IPS DF 6.9 (cell line): Measurements from ENCODE around the gene CDK5RAP2.

Source experiments
- DNase-seq: peaks from one replicate; pipeline ENCODE4 v3.0.0-alpha.2; 2013; ENCODE audit warnings: low read depth, low spot score
- H3K27ac ChIP-seq: one replicate; pipeline ENCODE4 v1.5.1; 2013; ENCODE audit warnings: low read length, control low read depth
- H3K27me3 ChIP-seq: 2 replicates; pipeline ENCODE4 v1.6.1; 2013; ENCODE audit warnings: mild to moderate bottlenecking, low read length; ENCODE audit not compliant: control insufficient read depth, insufficient read depth
- H3K36me3 ChIP-seq: 2 replicates; pipeline ENCODE4 v1.6.1; 2013; ENCODE audit warnings: low read length; ENCODE audit not compliant: control insufficient read depth, insufficient read depth
- H3K4me1 ChIP-seq: 2 replicates; pipeline ENCODE4 v1.6.1; 2013; ENCODE audit warnings: low read length; ENCODE audit not compliant: control insufficient read depth, insufficient read depth
- H3K4me3 ChIP-seq: 2 replicates; pipeline ENCODE4 v1.5.1; 2013; ENCODE audit warnings: mild to moderate bottlenecking, low read length
- H3K9me3 ChIP-seq: 2 replicates; pipeline ENCODE4 v1.6.1; 2013; ENCODE audit warnings: low read length, inconsistent platforms; ENCODE audit not compliant: control insufficient read depth, insufficient read depth
- WGBS: extraction: QIAGEN DNeasy Blood & Tissue Kit; methylation state at CpG from one replicate; pipeline ENCODE4 v1.1.7; 2013; ENCODE audit warnings: mixed read lengths, missing lambda C conversion rate; ENCODE audit not compliant: insufficient read length, insufficient coverage; 5-methylcytosine and 5-hydroxymethylcytosine counted together

CDK5RAP2 gene

GRCh38 chr9:120545701-120546550 is 34.0 kb downstream of the CDK5RAP2 start:
- DNase-seq: no peak
- no peak overlapping the region for H3K27ac ChIP-seq
- no CpG with 5 or more reads among the region's 6 CpGs for WGBS
- H3K4me3 ChIP-seq: no peak overlapping the region
- H3K9me3 ChIP-seq: no peaks in the 10 kb centered on the region
- H3K27me3 ChIP-seq: no peaks in the 10 kb centered on the region
- no peaks in the 10 kb centered on the region for H3K4me1 ChIP-seq
- peaks cover 12% of the 10 kb centered on the region for H3K36me3 ChIP-seq

GRCh38 chr9:120544441-120544840 is 35.5 kb downstream of the CDK5RAP2 start:
- DNase-seq: no peak
- no peak overlapping the region for H3K27ac ChIP-seq
- no peaks in the 10 kb centered on the region for H3K27me3 ChIP-seq
- no peaks in the 10 kb centered on the region for H3K9me3 ChIP-seq
- no peak overlapping the region for H3K4me3 ChIP-seq
- peaks cover 11% of the 10 kb centered on the region for H3K36me3 ChIP-seq
- no CpG with 5 or more reads among the region's 1 CpG for WGBS
- H3K4me1 ChIP-seq: no peaks in the 10 kb centered on the region

- DNase-seq: no peak
- Histone ChIP-seq H3K9me3 (no peaks in the 10 kb centered on the region), H3K36me3 (peaks cover 7% of the 10 kb centered on the region), H3K27me3 (no peaks in the 10 kb centered on the region), H3K4me1 (no peaks in the 10 kb centered on the region), H3K4me3 (no peak overlapping the region), H3K27ac (no peak overlapping the region)
- no CpG with 5 or more reads among the region's 7 CpGs for WGBS
Measured at GRCh38 chr9:120542701-120543490, 37.1 kb downstream of the CDK5RAP2 start.

GRCh38 chr9:120541921-120542320 is 38.0 kb downstream of the CDK5RAP2 start:
- H3K36me3 ChIP-seq: peaks cover 7% of the 10 kb centered on the region
- DNase-seq: no peak
- H3K27ac ChIP-seq: no peak overlapping the region
- no peaks in the 10 kb centered on the region for H3K4me1 ChIP-seq
- H3K27me3 ChIP-seq: no peaks in the 10 kb centered on the region
- no peaks in the 10 kb centered on the region for H3K9me3 ChIP-seq
- H3K4me3 ChIP-seq: no peak overlapping the region
- WGBS: no CpG with 5 or more reads among the region's 2 CpGs

- no peak for DNase-seq
- H3K9me3 ChIP-seq: no peaks in the 10 kb centered on the region
- no CpG with 5 or more reads among the region's 9 CpGs for WGBS
- H3K27ac ChIP-seq: no peak overlapping the region
- H3K4me3 ChIP-seq: no peak overlapping the region
- H3K4me1 ChIP-seq: no peaks in the 10 kb centered on the region
- H3K27me3 ChIP-seq: no peaks in the 10 kb centered on the region
- H3K36me3 ChIP-seq: peaks cover 10% of the 10 kb centered on the region
Measured at GRCh38 chr9:120539951-120540350, 40.0 kb downstream of the CDK5RAP2 start.

GRCh38 chr9:120538339-120538738 is 41.6 kb downstream of the CDK5RAP2 start:
- Histone ChIP-seq H3K27ac (no peak overlapping the region), H3K36me3 (peaks cover 3% of the 10 kb centered on the region; the same call in 1 of the 2 replicates)
- no CpG with 5 or more reads among the region's 3 CpGs for WGBS

GRCh38 chr9:120536949-120537640 is 42.9 kb downstream of the CDK5RAP2 start:
- no peak overlapping the region for H3K27ac ChIP-seq
- DNase-seq: no peak
- H3K9me3 ChIP-seq: no peaks in the 10 kb centered on the region
- no CpG with 5 or more reads among the region's 5 CpGs for WGBS
- no peak overlapping the region for H3K4me3 ChIP-seq
- H3K27me3 ChIP-seq: no peaks in the 10 kb centered on the region
- no peaks in the 10 kb centered on the region for H3K4me1 ChIP-seq
- peaks cover 3% of the 10 kb centered on the region; the same call in 1 of the 2 replicates for H3K36me3 ChIP-seq

More at GRCh38 chr9:120538339-120538738, 41.6 kb downstream of the CDK5RAP2 start:
- Histone ChIP-seq H3K9me3 (no peaks in the 10 kb centered on the region), H3K4me3 (no peak overlapping the region), H3K27me3 (no peaks in the 10 kb centered on the region), H3K4me1 (no peaks in the 10 kb centered on the region)
- DNase-seq: no peak

- H3K4me1 ChIP-seq: no peaks in the 10 kb centered on the region
- H3K27me3 ChIP-seq: no peaks in the 10 kb centered on the region
- no CpG with 5 or more reads among the region's 6 CpGs for WGBS
- DNase-seq: no peak
- H3K4me3 ChIP-seq: no peak overlapping the region
- H3K27ac ChIP-seq: no peak overlapping the region
- H3K9me3 ChIP-seq: no peaks in the 10 kb centered on the region
- H3K36me3 ChIP-seq: peaks cover 3% of the 10 kb centered on the region; the same call in 1 of the 2 replicates
Measured at GRCh38 chr9:120536094-120536493, 43.9 kb downstream of the CDK5RAP2 start.

- no peak for DNase-seq
- H3K9me3 ChIP-seq: no peaks in the 10 kb centered on the region
- H3K36me3 ChIP-seq: peaks cover 5% of the 10 kb centered on the region; the same call in 1 of the 2 replicates
- WGBS: no CpG with 5 or more reads among the region's 2 CpGs
- no peak overlapping the region for H3K4me3 ChIP-seq
- H3K27ac ChIP-seq: no peak overlapping the region
- no peaks in the 10 kb centered on the region for H3K27me3 ChIP-seq
- H3K4me1 ChIP-seq: peaks cover 1% of the 10 kb centered on the region; the same call in 1 of the 2 replicates
Measured at GRCh38 chr9:120534266-120534665, 45.7 kb downstream of the CDK5RAP2 start.

- no peak for DNase-seq
- WGBS: no CpG with 5 or more reads among the region's 10 CpGs
- H3K27ac ChIP-seq: no peak overlapping the region
- H3K4me1 ChIP-seq: peaks cover 7% of the 10 kb centered on the region
- H3K27me3 ChIP-seq: no peaks in the 10 kb centered on the region
- H3K4me3 ChIP-seq: no peak overlapping the region
- peaks cover 14% of the 10 kb centered on the region; the same call in 1 of the 2 replicates for H3K36me3 ChIP-seq
- no peaks in the 10 kb centered on the region for H3K9me3 ChIP-seq
Measured at GRCh38 chr9:120532891-120533290, 47.1 kb downstream of the CDK5RAP2 start.
